HG03378 (cell line): ENCODE measurements around the gene PCGF5.
A peak's percentile ranks its signal among the peaks of the same experiment; 100 is the strongest.
"Not testable (repeated sequence)": the region's sequence is repeated elsewhere in the genome, so short reads cannot be mapped to it uniquely, and the experiment has no call there.

Experiments
- ATAC-seq: cut with Tn5 transposase; IDR thresholded peaks from one replicate; pipeline ENCODE4 v1.9.1; 2021; ENCODE audit warnings: mild to moderate bottlenecking, moderate library complexity; ENCODE audit not compliant: unreplicated experiment

The PCGF5 gene

GRCh38 chr10:91208642-91209041, 11.8 kb upstream of the PCGF5 start:
- no peak for ATAC-seq

GRCh38 chr10:91210014-91210413, 10.4 kb upstream of the PCGF5 start:
- ATAC-seq: no peak

GRCh38 chr10:91210435-91210834, 10.0 kb upstream of the PCGF5 start:
- ATAC-seq: peak; percentile 58

- ATAC-seq: no peak
Observed at GRCh38 chr10:91211675-91212074, 8.8 kb upstream of the PCGF5 start.

- ATAC-seq: no peak
Observed at GRCh38 chr10:91214911-91215310, 5.6 kb upstream of the PCGF5 start.

GRCh38 chr10:91215384-91215783, 5.1 kb upstream of the PCGF5 start:
- no peak for ATAC-seq

- ATAC-seq: no peak
Observed at GRCh38 chr10:91219371-91220193, 881 bp upstream of the PCGF5 start.

- peak; percentile 27 for ATAC-seq
Observed at GRCh38 chr10:91220954-91221675, 652 bp downstream of the PCGF5 start.

GRCh38 chr10:91226093-91226492, 5.6 kb downstream of the PCGF5 start:
- ATAC-seq: no peak

- ATAC-seq: no peak
Observed at GRCh38 chr10:91227576-91227975, 7.1 kb downstream of the PCGF5 start.

- ATAC-seq: no peak
Observed at GRCh38 chr10:91229683-91230082, 9.2 kb downstream of the PCGF5 start.

GRCh38 chr10:91238191-91238590, 17.7 kb downstream of the PCGF5 start:
- no peak for ATAC-seq

- ATAC-seq: no peak
Observed at GRCh38 chr10:91239789-91240188, 19.3 kb downstream of the PCGF5 start.

GRCh38 chr10:91242940-91243339, 22.5 kb downstream of the PCGF5 start:
- no peak for ATAC-seq

GRCh38 chr10:91247360-91248111, 27.1 kb downstream of the PCGF5 start:
- ATAC-seq: no peak

GRCh38 chr10:91249700-91250099, 29.2 kb downstream of the PCGF5 start:
- ATAC-seq: no peak

- ATAC-seq: no peak
Observed at GRCh38 chr10:91250341-91250740, 29.9 kb downstream of the PCGF5 start.

- peak; percentile 45 for ATAC-seq
Observed at GRCh38 chr10:91251430-91252056, 31.1 kb downstream of the PCGF5 start.

- ATAC-seq: no peak
Observed at GRCh38 chr10:91253300-91253699, 32.8 kb downstream of the PCGF5 start.

GRCh38 chr10:91257310-91257709, 36.8 kb downstream of the PCGF5 start:
- no peak for ATAC-seq

GRCh38 chr10:91260417-91260816, 40.0 kb downstream of the PCGF5 start:
- not testable (repeated sequence) for ATAC-seq
